ACC112 (cell line): ENCODE data around the gene IL32.
"Not testable (repeated sequence)": the region's sequence is repeated elsewhere in the genome, so short reads cannot be mapped to it uniquely, and the experiment has no call there.

ENCODE experiments used
- H2AFZ ChIP-seq: fragments of 200-600 bp; sonication (generic); one replicate; pipeline ENCODE4 v1.6.0; 2017; ENCODE audit warnings: antibody characterized with exemption, low read length; ENCODE audit not compliant: unreplicated experiment
- H3K27ac ChIP-seq: fragments of 200-600 bp; sonication (generic); 2 replicates; pipeline ENCODE4 v1.5.1; 2014; ENCODE audit warnings: low read depth, mild to moderate bottlenecking, antibody characterized with exemption, low read length, moderate library complexity
- H3K27me3 ChIP-seq: fragments of 200-600 bp; sonication (generic); 2 replicates; pipeline ENCODE4 v1.6.1; 2014; ENCODE audit warnings: mild to moderate bottlenecking, antibody characterized with exemption, low read length, moderate library complexity, mixed read lengths; ENCODE audit not compliant: insufficient read depth
- H3K36me3 ChIP-seq: fragments of 200-600 bp; sonication (generic); 2 replicates; pipeline ENCODE4 v1.6.1; 2016; ENCODE audit warnings: mild to moderate bottlenecking, antibody characterized with exemption, low read length, moderate library complexity, mixed read lengths; ENCODE audit not compliant: insufficient read depth
- H3K4me1 ChIP-seq: fragments of 200-600 bp; sonication (generic); one replicate; pipeline ENCODE4 v1.6.1; 2016; ENCODE audit warnings: low read length, mixed read lengths; ENCODE audit not compliant: insufficient read depth, unreplicated experiment, control insufficient read depth
- H3K4me3 ChIP-seq: fragments of 200-600 bp; sonication (generic); 2 replicates; pipeline ENCODE4 v1.5.1; 2014; ENCODE audit warnings: mild to moderate bottlenecking, low read depth, low read length
- H3K79me2 ChIP-seq: fragments of 200-600 bp; sonication (generic); one replicate; pipeline ENCODE4 v1.6.0; 2016; ENCODE audit warnings: low read length; ENCODE audit not compliant: control insufficient read depth, unreplicated experiment, insufficient read depth

IL32 gene

DNA sequence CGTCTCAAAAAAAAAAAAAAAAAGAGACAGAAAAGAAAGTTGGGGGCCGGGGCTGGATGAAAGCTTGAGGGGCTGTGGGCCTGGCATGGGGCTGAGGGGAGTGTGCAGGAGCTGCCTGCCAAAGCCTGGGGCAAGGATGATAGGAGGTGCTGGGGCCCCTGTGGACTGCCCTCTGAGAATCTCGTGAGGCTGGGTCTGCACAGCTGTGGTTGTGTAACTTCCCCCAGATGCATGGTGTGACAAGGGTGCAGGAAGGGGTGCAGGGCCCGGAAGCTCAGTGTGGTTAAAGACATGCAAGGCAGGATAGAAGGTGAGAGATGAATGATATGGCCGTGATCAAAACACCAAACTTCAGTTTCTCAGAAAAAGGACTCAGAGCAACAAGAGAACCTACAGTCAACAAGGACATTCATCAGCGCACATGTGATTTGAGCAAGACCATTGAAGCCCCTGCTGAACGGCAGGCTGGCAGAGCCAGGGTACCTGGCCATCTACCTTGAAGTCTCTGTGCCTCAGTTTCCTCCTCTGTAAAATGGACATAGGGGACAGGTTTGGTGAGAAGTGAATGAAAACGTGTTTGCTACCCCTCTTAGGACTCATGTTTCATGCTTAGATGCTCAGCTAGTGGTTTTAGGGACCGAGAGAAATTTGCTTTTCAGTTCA is 9.6 kb downstream of the IL32 start:
- Histone ChIP-seq H3K36me3 (no peaks in the 10 kb centered on the region), H2AFZ (no peak overlapping the region), H3K4me3 (no peak overlapping the region), H3K4me1 (no peaks in the 10 kb centered on the region), H3K27ac (no peak overlapping the region), H3K27me3 (peaks cover 38% of the 10 kb centered on the region), H3K79me2 (no peaks in the 10 kb centered on the region)

DNA sequence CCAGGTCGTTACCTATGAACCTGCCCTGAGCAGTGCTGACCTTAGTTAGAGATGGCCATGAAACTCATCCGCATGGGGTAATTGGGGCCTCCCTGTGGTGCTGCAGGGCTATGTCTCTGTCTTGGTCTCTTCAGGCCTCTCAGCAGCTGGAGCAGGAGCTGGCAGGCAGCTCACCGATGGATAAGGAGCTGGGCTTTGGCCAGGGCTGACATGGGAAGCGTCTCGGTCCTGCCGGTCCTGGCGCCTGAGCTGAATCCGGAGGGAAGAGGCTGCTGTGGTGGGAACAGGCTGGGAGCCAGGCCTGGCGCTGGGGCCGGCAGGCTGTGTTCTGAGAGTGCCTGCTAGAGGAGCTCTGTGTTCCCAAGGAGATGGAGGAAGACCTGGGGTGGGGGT is 10.1 kb downstream of the IL32 start:
- H3K4me1 ChIP-seq = no peaks in the 10 kb centered on the region
- peaks cover 43% of the 10 kb centered on the region for H3K27me3 ChIP-seq
- no peak overlapping the region for H2AFZ ChIP-seq
- no peaks in the 10 kb centered on the region for H3K36me3 ChIP-seq
- no peaks in the 10 kb centered on the region for H3K79me2 ChIP-seq
- H3K27ac ChIP-seq = no peak overlapping the region
- H3K4me3 ChIP-seq = no peak overlapping the region

DNA sequence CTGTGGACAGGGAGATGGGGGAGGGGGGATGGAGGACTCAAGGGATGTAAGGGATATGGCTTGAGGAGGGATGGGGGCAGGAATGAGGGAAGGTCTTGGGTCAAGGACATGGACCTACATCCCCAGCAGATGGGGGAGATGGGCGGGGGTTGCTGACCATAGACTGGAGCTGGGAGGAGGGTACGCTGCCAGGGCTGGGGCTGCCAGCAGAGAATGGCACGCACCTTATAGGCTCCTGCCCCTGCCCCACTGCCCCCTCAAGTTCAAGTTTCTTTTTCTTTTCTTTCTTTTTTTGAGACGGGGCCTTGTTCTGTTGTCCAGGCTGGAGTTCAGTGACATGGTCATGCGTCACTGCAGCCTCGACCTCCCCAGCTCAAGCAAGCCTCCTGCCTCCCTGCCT is 10.5 kb downstream of the IL32 start:
- not testable (repeated sequence) for H3K27ac ChIP-seq, H3K79me2 ChIP-seq, H3K4me1 ChIP-seq, H3K4me3 ChIP-seq, H2AFZ ChIP-seq, H3K36me3 ChIP-seq
- H3K27me3 ChIP-seq = peaks cover 43% of the 10 kb centered on the region

- no peak overlapping the region for H3K27ac ChIP-seq
- peaks cover 43% of the 10 kb centered on the region for H3K27me3 ChIP-seq
- no peaks in the 10 kb centered on the region for H3K36me3 ChIP-seq
- no peak overlapping the region for H3K4me3 ChIP-seq
- H3K79me2 ChIP-seq = no peaks in the 10 kb centered on the region
- H3K4me1 ChIP-seq = no peaks in the 10 kb centered on the region
- H2AFZ ChIP-seq = no peak overlapping the region
These were observed 11.1 kb downstream of the IL32 start for GRCh38 chr16:3076577-3076976.

GRCh38 chr16:3080024-3080423 is 14.6 kb downstream of the IL32 start:
- Histone ChIP-seq H3K4me3 (no peak overlapping the region), H3K36me3 (no peaks in the 10 kb centered on the region), H3K27ac (no peak overlapping the region), H3K79me2 (no peaks in the 10 kb centered on the region), H3K27me3 (peaks cover 31% of the 10 kb centered on the region), H2AFZ (no peak overlapping the region), H3K4me1 (no peaks in the 10 kb centered on the region)

- peaks cover 25% of the 10 kb centered on the region for H3K27me3 ChIP-seq
- not testable (repeated sequence) for H3K79me2 ChIP-seq, H3K4me3 ChIP-seq, H3K36me3 ChIP-seq, H3K27ac ChIP-seq, H2AFZ ChIP-seq, H3K4me1 ChIP-seq
These were observed 16.5 kb downstream of the IL32 start for GRCh38 chr16:3081957-3082356.

DNA sequence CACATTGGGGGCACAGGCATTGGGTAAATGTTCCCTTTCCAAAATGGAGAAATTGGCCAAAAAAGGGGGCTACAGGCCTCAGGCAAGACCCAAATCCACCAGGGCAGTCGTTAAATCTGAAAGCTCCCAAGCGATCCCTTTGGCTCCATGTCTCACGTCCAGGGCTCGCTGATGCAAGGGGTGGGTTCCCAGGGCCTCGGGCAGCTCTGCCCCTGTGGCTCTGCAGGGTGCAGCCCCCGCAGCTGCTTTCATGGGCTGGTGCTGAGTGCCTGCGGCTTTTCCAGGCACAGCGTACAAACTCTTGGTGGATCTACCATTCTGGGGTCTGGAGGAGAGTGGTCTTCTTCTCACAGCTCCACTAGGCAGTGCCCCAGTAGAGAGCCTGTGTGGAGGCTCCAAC is 18.0 kb downstream of the IL32 start:
- H3K27ac ChIP-seq, H3K4me1 ChIP-seq, H2AFZ ChIP-seq, H3K79me2 ChIP-seq, H3K36me3 ChIP-seq, H3K4me3 ChIP-seq: not testable (repeated sequence)
- H3K27me3 ChIP-seq = peaks cover 20% of the 10 kb centered on the region

- no peaks in the 10 kb centered on the region for H3K79me2 ChIP-seq
- H3K36me3 ChIP-seq = no peaks in the 10 kb centered on the region
- peaks cover 10% of the 10 kb centered on the region for H3K27me3 ChIP-seq
- no peaks in the 10 kb centered on the region for H3K4me1 ChIP-seq
- H3K27ac ChIP-seq = no peak overlapping the region
- H2AFZ ChIP-seq = no peak overlapping the region
- no peak overlapping the region for H3K4me3 ChIP-seq
These were observed 19.1 kb downstream of the IL32 start for GRCh38 chr16:3084491-3084890.

GRCh38 chr16:3084969-3085670 is 19.7 kb downstream of the IL32 start:
- Histone ChIP-seq H3K27me3 (peaks cover 4% of the 10 kb centered on the region; the same call in 1 of the 2 replicates), H3K36me3 (no peaks in the 10 kb centered on the region), H3K79me2 (no peaks in the 10 kb centered on the region), H3K27ac (no peak overlapping the region), H2AFZ (no peak overlapping the region), H3K4me3 (no peak overlapping the region), H3K4me1 (no peaks in the 10 kb centered on the region)

DNA sequence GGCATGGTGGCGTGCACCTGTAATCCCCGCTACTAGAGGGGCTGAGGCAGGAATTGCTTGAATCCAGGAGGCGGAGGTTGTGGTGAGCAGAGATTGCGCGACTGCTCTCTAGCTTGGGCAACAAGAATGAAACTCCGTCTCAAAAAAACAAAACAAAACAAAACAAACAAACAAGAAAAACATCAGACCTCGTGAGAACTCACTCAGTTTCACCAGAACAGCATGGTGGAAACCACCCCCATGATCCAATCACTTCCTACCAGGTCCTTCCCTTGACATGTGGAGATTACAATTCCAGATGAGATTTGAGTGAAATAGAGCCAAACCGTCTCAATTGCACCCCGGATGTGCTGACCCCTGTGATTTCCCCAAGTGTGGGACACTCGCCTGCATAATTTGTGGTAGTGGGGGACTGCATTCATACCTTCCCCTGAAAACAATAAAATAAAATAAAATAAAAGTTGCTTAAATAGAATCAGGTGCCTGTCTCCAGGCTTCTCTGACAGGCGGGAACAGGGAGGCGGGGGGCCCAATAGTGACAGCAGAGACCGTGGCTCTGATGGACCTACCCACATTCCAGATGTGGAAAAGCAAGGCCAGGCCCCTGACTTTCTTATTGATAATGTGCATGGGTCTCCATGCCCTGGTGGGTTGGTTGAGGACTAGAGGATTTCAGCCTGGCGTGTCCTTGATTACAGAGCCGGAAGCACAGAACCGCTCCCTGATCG is 20.6 kb downstream of the IL32 start:
- Histone ChIP-seq H3K79me2 (no peaks in the 10 kb centered on the region), H3K27me3 (no peaks in the 10 kb centered on the region), H3K27ac (no peak overlapping the region), H3K36me3 (no peaks in the 10 kb centered on the region), H2AFZ (no peak overlapping the region), H3K4me3 (no peak overlapping the region), H3K4me1 (no peaks in the 10 kb centered on the region)
